Natural killer cell (primary cell): ENCODE measurements around the gene DNAJB14. TPM values are rescaled to one million over a fixed set of nuclear protein-coding genes. Genes with fewer than 3 reads are reported as not detected.

Experiments used
- ATAC-seq, 3 donors: fragments of 150-1000 bp in 2 of 3; fragments of 200-7000 bp in 1 of 3; cut with Tn5 transposase; 1 replicate in 1 of 3; 2 replicates in 2 of 3; pipeline ENCODE4 v1.10.0; 2021; ENCODE audit warnings: mild to moderate bottlenecking in 2 of 3, moderate library complexity in 2 of 3
- DNase-seq, 2 donors: peaks; one replicate each; pipeline versions ENCODE4 v3.0.0 to v3.0.0-alpha.2; 2013 to 2021; ENCODE audit warnings: mixed read lengths in 1 of 2
- H3K27ac ChIP-seq: one replicate; pipeline ENCODE4 v1.5.1; 2013; ENCODE audit warnings: mild to moderate bottlenecking, low read length
- H3K27me3 ChIP-seq: one replicate; pipeline ENCODE4 v1.6.1; 2013; ENCODE audit warnings: low read length; ENCODE audit not compliant: control insufficient read depth, insufficient read depth
- H3K36me3 ChIP-seq: one replicate; pipeline ENCODE4 v1.6.1; 2013; ENCODE audit warnings: low read length; ENCODE audit not compliant: control insufficient read depth, insufficient read depth
- H3K4me1 ChIP-seq: one replicate; pipeline ENCODE4 v1.6.1; 2013; ENCODE audit warnings: low read length; ENCODE audit not compliant: control insufficient read depth, insufficient read depth
- H3K4me3 ChIP-seq: one replicate; pipeline ENCODE4 v1.5.1; 2013; ENCODE audit warnings: low read length
- H3K9me3 ChIP-seq: one replicate; pipeline ENCODE4 v1.6.1; 2013; ENCODE audit warnings: low read length; ENCODE audit not compliant: control insufficient read depth, insufficient read depth
- H3K27ac Mint-ChIP-seq, 2 donors: one replicate each; pipeline ENCODE4 v1.8.0; 2022; ENCODE audit warnings: mild to moderate bottlenecking in 2 of 2, mixed read lengths in 2 of 2, moderate library complexity in 1 of 2
- H3K27me3 Mint-ChIP-seq, 2 donors: one replicate each; pipeline ENCODE4 v1.8.0; 2022; ENCODE audit warnings: low read depth in 2 of 2, mixed read lengths in 2 of 2
- H3K36me3 Mint-ChIP-seq: one replicate; pipeline ENCODE4 v1.8.0; 2022; ENCODE audit warnings: mixed read lengths
- H3K4me1 Mint-ChIP-seq, 2 donors: one replicate each; pipeline ENCODE4 v1.8.0; 2022; ENCODE audit warnings: mixed read lengths in 2 of 2
- H3K4me3 Mint-ChIP-seq: one replicate; pipeline ENCODE4 v1.8.0; 2022; ENCODE audit warnings: mild to moderate bottlenecking, moderate library complexity, mixed read lengths
- H3K9me3 Mint-ChIP-seq, 2 donors: one replicate each; pipeline ENCODE4 v1.8.0; 2022; ENCODE audit warnings: mixed read lengths in 2 of 2
- whole genome bisulfite sequencing: methylation state at CpG from one replicate; pipeline ENCODE4 v1.1.7; 2013; ENCODE audit warnings: missing lambda C conversion rate; ENCODE audit not compliant: insufficient coverage; 5-methylcytosine and 5-hydroxymethylcytosine counted together
- intact Hi-C: fragments of 100-400 bp; cut with micrococcal nuclease; formaldehyde crosslinking; loops from one replicate; pipeline ENCODE4 v1.14.2; 2022
- total RNA-seq, 4 donors: library from RNA; stranded (reverse); fragments of 120-200 nt in 1 of 4; gene quantifications; one replicate each; pipeline versions ENCODE4 v1.2.3 to v1.2.4, GENCODE V29; 2013 to 2022
- TF ChIP-seq, protein P1 (sequence below): fragments of 200-600 bp; IDR thresholded peaks from one replicate; pipeline ENCODE4 v1.8.0; 2022; ENCODE audit warnings: antibody characterized with exemption

The DNAJB14 gene
- total RNA-seq, 3 donors from 2014 or later (not counting 1 experiment from before 2014, with no cell fraction given) = 81.0 to 90.0 (median 86.1) TPM

DNA sequence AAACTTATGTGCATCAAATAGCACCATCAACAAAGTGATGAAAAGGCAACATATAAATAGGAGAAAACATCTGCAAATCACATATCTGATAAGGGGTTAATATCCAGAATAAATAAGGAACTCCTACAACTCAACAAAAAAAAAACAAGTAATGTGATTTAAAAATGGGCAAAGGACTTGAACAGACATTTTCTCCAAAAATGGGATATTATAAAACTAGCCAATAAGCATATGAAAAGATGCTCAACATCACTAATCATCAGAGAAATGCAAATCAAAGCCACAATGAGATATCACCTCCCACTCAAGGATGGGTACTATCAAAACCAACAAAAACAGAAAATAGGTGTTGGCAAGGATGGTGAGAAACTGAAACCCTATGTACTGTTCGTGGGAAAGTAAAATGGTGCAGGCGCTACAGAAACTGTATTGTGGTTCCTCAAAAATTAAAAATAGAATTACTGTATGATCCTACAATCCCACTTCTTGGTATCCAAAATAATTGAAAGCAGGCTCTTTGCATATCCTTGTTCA is 2.4 kb downstream of the DNAJB14 start:
- Histone ChIP-seq H3K27me3 (no peaks in the 10 kb centered on the region), H3K4me1 (peaks cover 17% of the 10 kb centered on the region), H3K36me3 (peaks cover 10% of the 10 kb centered on the region), H3K4me3 (no peak overlapping the region), H3K27ac (no peak overlapping the region), H3K9me3 (no peaks in the 10 kb centered on the region)
- no peak overlapping the region for H3K27ac Mint-ChIP-seq
- no peaks in the 10 kb centered on the region for H3K9me3 Mint-ChIP-seq
- intact Hi-C loops = no loop called here
- WGBS = no CpG with 5 or more reads among the region's 2 CpGs
- H3K36me3 Mint-ChIP-seq = no peaks in the 10 kb centered on the region
- DNase-seq (peak in 1 of 2 donors; percentile 36), ATAC-seq (no peak)
- TF ChIP-seq, protein P1, sequence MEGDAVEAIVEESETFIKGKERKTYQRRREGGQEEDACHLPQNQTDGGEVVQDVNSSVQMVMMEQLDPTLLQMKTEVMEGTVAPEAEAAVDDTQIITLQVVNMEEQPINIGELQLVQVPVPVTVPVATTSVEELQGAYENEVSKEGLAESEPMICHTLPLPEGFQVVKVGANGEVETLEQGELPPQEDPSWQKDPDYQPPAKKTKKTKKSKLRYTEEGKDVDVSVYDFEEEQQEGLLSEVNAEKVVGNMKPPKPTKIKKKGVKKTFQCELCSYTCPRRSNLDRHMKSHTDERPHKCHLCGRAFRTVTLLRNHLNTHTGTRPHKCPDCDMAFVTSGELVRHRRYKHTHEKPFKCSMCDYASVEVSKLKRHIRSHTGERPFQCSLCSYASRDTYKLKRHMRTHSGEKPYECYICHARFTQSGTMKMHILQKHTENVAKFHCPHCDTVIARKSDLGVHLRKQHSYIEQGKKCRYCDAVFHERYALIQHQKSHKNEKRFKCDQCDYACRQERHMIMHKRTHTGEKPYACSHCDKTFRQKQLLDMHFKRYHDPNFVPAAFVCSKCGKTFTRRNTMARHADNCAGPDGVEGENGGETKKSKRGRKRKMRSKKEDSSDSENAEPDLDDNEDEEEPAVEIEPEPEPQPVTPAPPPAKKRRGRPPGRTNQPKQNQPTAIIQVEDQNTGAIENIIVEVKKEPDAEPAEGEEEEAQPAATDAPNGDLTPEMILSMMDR = no peak
- peak overlapping the region; percentile 98 for H3K4me3 Mint-ChIP-seq
- H3K27me3 Mint-ChIP-seq = no peaks in the 10 kb centered on the region
- peaks cover 59 to 62% of the 10 kb centered on the region in 2 donors for H3K4me1 Mint-ChIP-seq

DNA sequence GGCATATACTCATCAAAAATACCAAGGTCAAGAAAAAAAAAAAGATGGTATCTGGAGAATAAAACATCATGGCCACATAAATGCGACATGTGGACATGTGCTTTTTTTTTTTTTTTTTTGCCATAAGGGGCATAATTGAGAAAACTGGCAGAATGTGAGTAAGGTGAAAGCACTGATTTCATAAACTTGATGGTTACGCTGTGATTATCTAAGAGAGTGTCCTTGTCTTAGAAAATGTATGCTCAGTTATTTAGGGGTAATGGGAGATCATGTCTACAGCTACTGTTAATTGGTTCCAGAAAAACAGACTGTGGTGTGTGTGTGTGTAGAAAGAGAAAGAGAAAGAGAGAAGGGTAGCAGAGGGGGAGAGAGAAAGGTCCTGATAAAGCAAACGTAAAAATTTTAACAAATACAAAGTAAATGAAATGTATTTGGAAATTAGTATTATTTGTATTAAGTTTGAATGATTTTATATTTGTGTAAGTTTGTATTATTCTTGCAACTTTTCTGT is 8.1 kb downstream of the DNAJB14 start:
- Mint-ChIP-seq H3K4me1 (peaks cover 44 to 47% of the 10 kb centered on the region in 2 donors), H3K4me3 (no peak overlapping the region), H3K27ac (no peak overlapping the region), H3K9me3 (peaks cover 0 to 3% of the 10 kb centered on the region in 2 donors), H3K36me3 (no peaks in the 10 kb centered on the region), H3K27me3 (no peaks in the 10 kb centered on the region)
- H3K4me1 ChIP-seq = no peaks in the 10 kb centered on the region
- TF ChIP-seq, protein P1 = no peak
- H3K27ac ChIP-seq = no peak overlapping the region
- H3K9me3 ChIP-seq = peaks cover 4% of the 10 kb centered on the region
- H3K36me3 ChIP-seq = peaks cover 10% of the 10 kb centered on the region
- no peaks in the 10 kb centered on the region for H3K27me3 ChIP-seq
- H3K4me3 ChIP-seq = no peak overlapping the region
- 83% methylated on average over 2 of the region's 3 CpGs for WGBS
- intact Hi-C loops = no loop called here
- no peak for ATAC-seq
- no peak for DNase-seq

DNA sequence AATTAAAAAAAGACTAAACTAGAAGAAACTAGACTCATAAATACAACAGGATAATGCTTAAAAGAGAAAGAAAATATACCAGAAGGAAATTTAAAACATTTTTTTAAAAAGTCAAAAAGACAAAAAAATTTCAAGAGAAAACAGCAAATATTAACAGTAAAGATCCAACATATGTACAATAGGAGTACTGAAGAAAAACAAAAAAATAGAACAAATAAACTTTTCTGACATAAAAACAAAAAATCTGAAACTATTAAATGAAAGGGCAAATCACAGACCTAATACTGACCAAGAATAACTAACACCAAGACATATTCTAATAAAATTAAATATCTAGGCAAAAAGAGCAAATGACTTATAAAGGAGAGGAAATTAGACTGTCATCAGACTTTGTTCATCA is 11.5 kb downstream of the DNAJB14 start:
- DNase-seq (no peak), ATAC-seq (no peak)
- intact Hi-C loops = no loop called here
- H3K36me3 ChIP-seq = peaks cover 13% of the 10 kb centered on the region
- H3K27me3 Mint-ChIP-seq = no peaks in the 10 kb centered on the region
- H3K36me3 Mint-ChIP-seq = no peaks in the 10 kb centered on the region
- H3K27ac ChIP-seq = no peak overlapping the region
- peaks cover 4% of the 10 kb centered on the region for H3K9me3 ChIP-seq
- H3K4me3 Mint-ChIP-seq = peak overlapping the region; percentile 28
- no peaks in the 10 kb centered on the region for H3K27me3 ChIP-seq
- H3K9me3 Mint-ChIP-seq = peaks cover 0 to 3% of the 10 kb centered on the region in 2 donors
- TF ChIP-seq, protein P1 = no peak
- H3K27ac Mint-ChIP-seq = peak overlapping the region in 1 of 2 donors; percentile 78
- H3K4me1 Mint-ChIP-seq = peaks cover 55% of the 10 kb centered on the region in 2 donors
- no peaks in the 10 kb centered on the region for H3K4me1 ChIP-seq
- no peak overlapping the region for H3K4me3 ChIP-seq

DNA sequence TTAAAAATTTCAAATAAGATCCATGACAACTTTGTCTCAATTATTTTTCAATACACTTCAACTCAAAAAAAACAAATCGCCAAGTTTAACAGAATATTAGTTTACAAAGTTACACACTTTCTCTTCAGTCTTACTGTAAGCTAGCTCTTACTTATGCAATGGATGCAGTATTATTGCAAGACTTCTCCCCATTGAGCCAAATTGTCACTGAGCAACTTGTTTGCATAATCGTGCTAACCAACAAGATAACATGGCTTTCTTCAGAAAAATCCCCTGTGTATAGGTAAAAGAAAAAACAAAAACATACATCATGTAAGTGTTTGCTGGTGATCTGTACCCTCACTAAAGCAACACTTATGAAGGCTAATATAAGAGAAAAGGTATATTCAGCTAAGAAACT is 18.9 kb downstream of the DNAJB14 start:
- H3K27ac ChIP-seq = no peak overlapping the region
- ATAC-seq (no peak), DNase-seq (no peak)
- H3K4me1 ChIP-seq = no peaks in the 10 kb centered on the region
- Mint-ChIP-seq H3K4me3 (no peak overlapping the region), H3K27ac (no peak overlapping the region), H3K9me3 (no peaks in the 10 kb centered on the region), H3K36me3 (no peaks in the 10 kb centered on the region), H3K4me1 (peaks cover 33 to 42% of the 10 kb centered on the region in 2 donors), H3K27me3 (no peaks in the 10 kb centered on the region)
- H3K36me3 ChIP-seq = peaks cover 49% of the 10 kb centered on the region
- 100% methylated on average over 1 of the region's 2 CpGs for WGBS
- H3K4me3 ChIP-seq = no peak overlapping the region
- TF ChIP-seq, protein P1 = no peak
- no peaks in the 10 kb centered on the region for H3K27me3 ChIP-seq
- H3K9me3 ChIP-seq = no peaks in the 10 kb centered on the region
- intact Hi-C loops = no loop called here
